GM13977 (cell line): Measurements from ENCODE around the gene ABHD1.

Experiments used
- DNase-seq: peaks from one replicate; pipeline ENCODE4 v3.0.0; 2012; ENCODE audit warnings: low spot score
- in situ Hi-C: fragments of 300-500 bp; cut with MboI; formaldehyde crosslinking; loops from one replicate; pipeline ENCODE4 v1.12.0; 2022; ENCODE audit warnings: low sequenced_read_pairs, low pct_unique_long_range_greater_than_20kb, mixed read lengths, inconsistent platforms; ENCODE audit not compliant: unreplicated experiment
- TF ChIP-seq, protein P1 (sequence below): IDR thresholded peaks from 2 replicates; pipeline ENCODE4 v1.5.1; 2012; ENCODE audit warnings: mild to moderate bottlenecking, control low read depth; ENCODE audit not compliant: insufficient read depth; ENCODE audit errors: extremely low read depth, missing control alignments

ABHD1 gene

DNA sequence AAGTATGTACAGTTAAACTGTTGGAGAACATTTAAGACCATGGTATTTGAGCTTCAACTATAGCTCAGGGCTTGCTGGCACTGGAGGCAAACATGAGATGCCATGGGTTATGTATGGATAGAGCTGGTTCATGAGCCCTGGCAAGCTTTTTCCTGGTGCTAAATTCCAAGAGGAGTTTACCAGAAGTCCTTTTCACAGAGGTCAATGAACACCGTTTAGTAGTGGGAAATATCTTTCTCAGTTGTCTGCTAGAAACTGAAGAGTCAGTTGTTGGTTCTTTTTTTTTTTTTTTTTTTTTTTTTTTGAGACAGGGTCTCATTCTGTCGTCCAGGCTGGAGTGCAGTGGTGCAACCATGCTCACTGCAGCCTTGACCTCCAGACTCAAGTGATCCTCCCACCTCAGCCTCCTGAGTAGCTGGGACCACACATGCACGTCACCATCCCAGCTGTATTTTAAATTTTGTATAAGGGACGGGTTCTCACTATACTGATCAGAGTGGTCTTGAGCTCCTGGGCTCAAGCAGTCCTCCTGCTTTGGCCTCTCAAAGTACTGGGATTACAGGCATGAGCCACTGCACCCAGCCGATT is 35.7 kb upstream of the ABHD1 start:
- DNase-seq = no peak
- in situ Hi-C loops = no loop called here
- TF ChIP-seq, protein P1, sequence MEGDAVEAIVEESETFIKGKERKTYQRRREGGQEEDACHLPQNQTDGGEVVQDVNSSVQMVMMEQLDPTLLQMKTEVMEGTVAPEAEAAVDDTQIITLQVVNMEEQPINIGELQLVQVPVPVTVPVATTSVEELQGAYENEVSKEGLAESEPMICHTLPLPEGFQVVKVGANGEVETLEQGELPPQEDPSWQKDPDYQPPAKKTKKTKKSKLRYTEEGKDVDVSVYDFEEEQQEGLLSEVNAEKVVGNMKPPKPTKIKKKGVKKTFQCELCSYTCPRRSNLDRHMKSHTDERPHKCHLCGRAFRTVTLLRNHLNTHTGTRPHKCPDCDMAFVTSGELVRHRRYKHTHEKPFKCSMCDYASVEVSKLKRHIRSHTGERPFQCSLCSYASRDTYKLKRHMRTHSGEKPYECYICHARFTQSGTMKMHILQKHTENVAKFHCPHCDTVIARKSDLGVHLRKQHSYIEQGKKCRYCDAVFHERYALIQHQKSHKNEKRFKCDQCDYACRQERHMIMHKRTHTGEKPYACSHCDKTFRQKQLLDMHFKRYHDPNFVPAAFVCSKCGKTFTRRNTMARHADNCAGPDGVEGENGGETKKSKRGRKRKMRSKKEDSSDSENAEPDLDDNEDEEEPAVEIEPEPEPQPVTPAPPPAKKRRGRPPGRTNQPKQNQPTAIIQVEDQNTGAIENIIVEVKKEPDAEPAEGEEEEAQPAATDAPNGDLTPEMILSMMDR = no peak

DNA sequence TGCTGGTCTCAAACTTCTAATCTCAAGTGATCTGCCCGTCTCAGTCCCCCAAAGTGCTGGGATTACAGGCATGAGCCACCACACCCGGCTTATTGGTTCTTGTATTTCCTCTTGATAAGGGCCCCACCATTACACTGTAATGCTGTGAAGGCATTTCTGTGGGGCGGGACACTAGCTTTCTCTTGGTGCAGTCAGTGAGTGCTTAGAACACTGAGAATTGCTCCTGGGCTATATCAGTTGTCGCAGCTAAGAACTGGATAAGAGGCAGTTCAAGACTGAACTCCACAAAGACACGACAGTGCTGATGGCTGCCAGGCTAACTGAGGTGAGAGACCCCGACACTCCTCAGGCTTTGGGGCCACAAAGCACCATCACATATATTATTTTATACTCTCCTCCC is 35.0 kb upstream of the ABHD1 start:
- TF ChIP-seq, protein P1 = no peak
- in situ Hi-C loops = no loop called here
- DNase-seq = no peak

DNA sequence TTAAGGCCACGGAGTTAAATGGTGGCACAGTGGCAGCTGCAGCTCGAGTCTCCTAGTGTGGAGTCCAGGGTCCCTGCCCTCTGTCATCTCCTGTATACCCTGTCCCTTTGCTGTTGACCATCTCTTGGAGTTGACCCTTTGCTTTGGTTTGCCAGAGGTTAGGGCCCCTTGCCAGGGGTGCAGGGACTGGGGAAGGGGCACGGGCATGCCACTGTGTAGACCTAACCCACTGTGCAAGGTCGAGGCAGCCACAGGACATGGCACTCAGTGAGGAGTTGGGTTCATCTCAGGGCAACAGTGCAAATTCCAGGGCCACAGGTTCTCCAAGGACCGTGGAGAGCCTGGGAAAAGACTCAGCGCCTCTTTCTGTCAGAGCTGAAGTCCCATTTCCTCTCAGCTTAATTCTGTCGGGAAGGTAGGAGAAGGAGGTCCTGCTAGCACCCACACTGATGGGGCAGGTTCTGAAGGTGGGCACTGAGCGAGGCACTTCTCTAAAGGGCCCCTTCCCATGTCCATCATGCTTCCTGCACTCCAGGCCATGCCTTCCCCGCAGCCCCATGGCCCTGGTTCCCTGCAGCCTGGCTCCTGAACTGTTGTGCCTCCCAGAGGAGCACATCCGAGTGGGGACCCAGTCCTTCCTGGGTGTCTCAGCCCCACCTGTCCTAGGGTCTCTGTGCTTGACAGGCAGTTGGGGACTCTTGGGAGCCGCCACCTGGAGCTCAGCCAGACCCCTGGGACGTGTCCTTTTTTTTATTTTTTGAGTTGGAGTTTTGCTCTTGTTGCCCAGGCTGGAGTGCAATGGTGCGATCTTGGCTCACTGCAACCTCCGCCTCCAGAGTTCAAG is 34.3 kb upstream of the ABHD1 start:
- TF ChIP-seq, protein P1 = no peak
- in situ Hi-C loops = no loop called here
- no peak for DNase-seq

DNA sequence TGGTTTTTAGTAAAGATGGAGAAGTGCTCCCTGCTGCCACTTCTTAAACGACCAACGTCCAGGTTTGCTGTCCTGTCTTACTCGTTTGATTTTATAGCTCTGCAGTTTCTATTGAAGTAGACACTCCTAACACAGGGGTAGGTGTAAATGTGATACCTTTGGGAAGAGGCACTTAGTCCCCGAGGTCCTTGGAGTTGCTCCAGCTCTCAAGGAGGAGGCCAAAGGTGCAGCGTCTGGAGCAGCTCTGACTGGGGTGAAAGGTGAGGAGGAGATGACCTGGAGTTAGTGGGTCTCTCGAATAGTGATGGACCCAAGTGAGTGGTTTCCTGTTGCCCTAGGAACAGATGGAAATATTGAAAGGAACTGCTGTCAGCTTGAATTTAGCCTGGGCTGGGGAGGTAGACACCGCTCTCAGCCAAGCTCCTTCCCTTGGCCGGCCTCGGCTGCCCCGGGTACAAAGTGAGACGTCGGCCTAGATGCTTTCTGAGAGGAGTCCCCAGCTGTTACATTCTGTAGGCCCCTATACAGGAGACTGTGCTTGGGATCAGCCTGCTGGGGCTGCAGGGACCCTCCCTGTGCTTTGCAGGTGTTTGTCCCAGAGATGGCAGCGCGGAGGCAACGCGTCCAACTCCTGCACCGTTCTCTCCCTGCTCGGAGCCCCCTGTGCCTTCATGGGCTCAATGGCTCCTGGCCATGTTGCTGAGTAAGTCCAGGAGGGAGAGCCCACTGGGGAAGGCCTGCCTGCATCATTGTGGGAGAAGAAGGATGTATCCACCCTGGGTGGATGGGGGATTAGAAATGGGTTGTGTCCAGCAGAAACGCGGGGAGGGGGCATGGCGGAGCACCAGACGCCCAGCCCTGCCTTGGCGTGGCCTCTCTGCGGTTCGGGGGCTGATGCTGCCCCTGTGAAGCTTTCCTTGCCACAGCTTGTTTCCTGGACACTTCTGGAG is 31.6 kb upstream of the ABHD1 start:
- in situ Hi-C loops = no loop called here
- DNase-seq = no peak
- TF ChIP-seq, protein P1 = no peak

DNA sequence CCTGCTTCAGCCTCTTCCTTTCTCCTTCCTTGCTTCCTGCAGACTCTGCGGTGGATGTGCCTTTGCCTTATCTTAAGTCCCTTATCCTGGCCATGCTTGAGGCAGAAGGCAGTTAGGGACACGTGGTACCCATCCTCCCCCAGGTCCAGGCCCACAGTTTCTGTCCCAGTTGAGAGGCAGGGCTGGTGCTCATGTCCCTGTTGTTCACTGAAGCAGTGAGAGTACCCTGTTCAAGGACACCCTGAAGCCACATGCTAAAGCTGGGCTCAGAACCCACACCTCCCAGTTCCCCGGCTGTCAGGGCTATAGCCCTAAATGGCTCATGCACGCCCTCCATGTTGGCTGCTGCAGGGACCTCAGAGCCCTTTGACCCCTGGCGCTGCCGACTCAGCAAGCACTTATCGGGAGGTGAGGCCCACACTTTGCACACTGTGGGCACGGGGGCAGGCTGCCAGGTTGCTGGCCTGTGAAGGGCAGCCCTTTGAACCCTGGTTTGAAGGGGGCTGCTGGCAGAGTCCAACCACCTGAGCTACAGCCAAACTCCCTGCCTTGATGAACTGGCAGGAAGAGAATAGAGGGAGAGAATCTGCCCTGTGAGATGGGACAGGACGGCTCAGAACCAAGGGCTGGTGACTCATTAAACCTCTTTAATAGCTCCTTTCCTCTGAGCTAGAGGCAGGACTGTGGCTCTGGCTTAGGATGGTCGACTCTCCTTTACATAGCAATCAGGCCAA is 30.8 kb upstream of the ABHD1 start:
- DNase-seq = no peak
- TF ChIP-seq, protein P1 = no peak
- in situ Hi-C loops = no loop called here
